ENCODE results near the gene CELF4. TPM values are rescaled to one million over a fixed set of nuclear protein-coding genes. Genes with fewer than 3 reads are reported as not detected.

The CELF4 gene
- total RNA-seq, 1 donor: not detected

GRCh38 chr18:37582261-37582660 lies 16.7 kb upstream of the CELF4 start:
- Histone ChIP-seq H3K9me3 (ENCODE audit: low read depth, low read length) (no peaks in the 10 kb centered on the region), H3K27me3 (ENCODE audit: insufficient read depth, low read length) (no peaks in the 10 kb centered on the region), H3K4me1 (ENCODE audit: insufficient read depth, low read length) (no peaks in the 10 kb centered on the region), H3K4me3 (ENCODE audit: low read length) (no peak overlapping the region)

- H3K9me3 ChIP-seq (ENCODE audit: low read depth, low read length): no peaks in the 10 kb centered on the region
- no peaks in the 10 kb centered on the region for H3K4me1 ChIP-seq (ENCODE audit: insufficient read depth, low read length)
- H3K4me3 ChIP-seq (ENCODE audit: low read length): no peak overlapping the region
- no peaks in the 10 kb centered on the region for H3K27me3 ChIP-seq (ENCODE audit: insufficient read depth, low read length)
Observed at GRCh38 chr18:37578886-37579513, 13.4 kb upstream of the CELF4 start.

- Histone ChIP-seq H3K4me1 (ENCODE audit: insufficient read depth, low read length) (no peaks in the 10 kb centered on the region), H3K27me3 (ENCODE audit: insufficient read depth, low read length) (no peaks in the 10 kb centered on the region), H3K4me3 (ENCODE audit: low read length) (no peak overlapping the region), H3K9me3 (ENCODE audit: low read depth, low read length) (no peaks in the 10 kb centered on the region)
Observed at GRCh38 chr18:37578182-37578678, 12.6 kb upstream of the CELF4 start.

DNA sequence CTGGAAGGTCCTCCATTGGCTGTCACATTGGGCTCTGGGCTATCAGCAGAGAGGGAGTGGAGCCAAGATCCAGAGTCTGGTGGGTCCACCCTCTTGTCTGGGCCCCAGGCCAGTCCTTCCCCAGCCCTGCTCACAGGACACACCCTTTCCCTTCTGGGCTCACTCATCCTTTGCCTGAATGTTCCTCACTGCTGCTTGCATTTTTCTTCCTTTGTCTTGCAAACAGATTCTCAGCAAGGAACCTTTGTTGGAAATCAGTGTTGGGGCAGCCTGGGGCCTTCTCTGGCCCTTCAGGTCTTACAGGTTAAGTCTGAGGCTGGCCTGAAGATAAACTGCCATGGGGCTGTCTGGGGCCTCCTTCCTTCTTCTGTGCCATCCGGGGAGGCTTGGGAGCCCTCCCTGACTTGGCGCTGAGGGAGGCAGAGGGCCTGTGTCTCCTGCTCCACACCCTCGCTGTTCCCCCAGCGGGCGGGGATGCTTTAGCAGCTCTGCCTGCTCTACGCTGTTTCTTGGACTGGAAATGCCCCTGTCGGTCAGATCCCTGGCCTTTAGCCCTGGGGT lies 11.5 kb upstream of the CELF4 start:
- H3K4me1 ChIP-seq (ENCODE audit: insufficient read depth, low read length): no peaks in the 10 kb centered on the region

DNA sequence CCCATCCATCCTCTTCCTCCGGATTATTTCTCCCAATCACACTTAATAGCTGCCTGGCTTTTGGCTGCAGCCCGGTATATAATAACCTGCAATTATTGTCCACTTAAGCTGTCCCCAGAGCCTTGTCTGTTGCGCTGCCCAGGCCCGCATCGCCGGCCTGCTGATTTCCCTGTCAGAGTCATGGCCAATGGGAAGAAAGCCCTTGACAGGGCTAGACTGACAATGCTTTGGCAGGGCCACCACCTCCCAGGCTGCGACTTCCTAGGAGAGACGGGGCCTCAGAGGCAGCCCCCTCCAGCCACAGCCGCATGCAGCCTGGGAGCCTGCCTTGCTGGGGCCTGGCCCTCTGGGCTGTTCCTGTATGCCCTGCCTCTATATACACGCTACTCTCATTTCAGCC lies 10.0 kb upstream of the CELF4 start:
- Histone ChIP-seq H3K4me3 (ENCODE audit: low read length) (no peak overlapping the region), H3K4me1 (ENCODE audit: insufficient read depth, low read length) (no peaks in the 10 kb centered on the region), H3K9me3 (ENCODE audit: low read depth, low read length) (no peaks in the 10 kb centered on the region), H3K27me3 (ENCODE audit: insufficient read depth, low read length) (no peaks in the 10 kb centered on the region)

More for the DNA sequence above, 11.5 kb upstream of the CELF4 start:
- H3K9me3 ChIP-seq (ENCODE audit: low read depth, low read length): no peaks in the 10 kb centered on the region
- no peak overlapping the region for H3K4me3 ChIP-seq (ENCODE audit: low read length)
- no peaks in the 10 kb centered on the region for H3K27me3 ChIP-seq (ENCODE audit: insufficient read depth, low read length)

- Histone ChIP-seq H3K9me3 (ENCODE audit: low read depth, low read length) (no peaks in the 10 kb centered on the region), H3K4me3 (ENCODE audit: low read length) (no peak overlapping the region), H3K4me1 (ENCODE audit: insufficient read depth, low read length) (no peaks in the 10 kb centered on the region), H3K27me3 (ENCODE audit: insufficient read depth, low read length) (peaks cover 7% of the 10 kb centered on the region)
Observed at GRCh38 chr18:37574113-37574512, 8.5 kb upstream of the CELF4 start.

GRCh38 chr18:37572736-37573135 lies 7.1 kb upstream of the CELF4 start:
- no peak overlapping the region for H3K4me3 ChIP-seq (ENCODE audit: low read length)
- no peaks in the 10 kb centered on the region for H3K4me1 ChIP-seq (ENCODE audit: insufficient read depth, low read length)
- no peaks in the 10 kb centered on the region for H3K9me3 ChIP-seq (ENCODE audit: low read depth, low read length)
- peaks cover 21% of the 10 kb centered on the region for H3K27me3 ChIP-seq (ENCODE audit: insufficient read depth, low read length)

DNA sequence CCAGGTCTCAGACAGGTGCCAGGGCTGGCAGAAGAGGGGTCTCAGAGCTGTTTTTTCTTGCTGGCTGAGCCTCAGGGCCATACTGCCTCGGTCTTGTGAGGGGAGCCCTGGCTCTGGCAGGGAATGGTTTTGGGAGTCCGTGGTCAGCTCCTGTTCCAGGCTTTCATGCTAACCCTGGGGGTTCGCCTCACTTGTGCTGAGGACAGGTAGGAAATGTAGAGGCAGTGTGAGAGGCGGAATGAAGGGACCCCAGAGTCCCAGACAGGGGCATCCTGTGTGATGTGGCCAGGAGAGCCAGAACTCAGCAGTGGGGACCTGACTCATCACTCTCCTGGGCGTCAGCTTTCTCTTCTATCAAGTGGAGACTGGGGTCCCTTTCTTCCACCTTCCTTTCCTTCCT lies 5.7 kb upstream of the CELF4 start:
- Histone ChIP-seq H3K4me1 (ENCODE audit: insufficient read depth, low read length) (no peaks in the 10 kb centered on the region), H3K4me3 (ENCODE audit: low read length) (no peak overlapping the region), H3K27me3 (ENCODE audit: insufficient read depth, low read length) (peaks cover 32% of the 10 kb centered on the region), H3K9me3 (ENCODE audit: low read depth, low read length) (no peaks in the 10 kb centered on the region)

DNA sequence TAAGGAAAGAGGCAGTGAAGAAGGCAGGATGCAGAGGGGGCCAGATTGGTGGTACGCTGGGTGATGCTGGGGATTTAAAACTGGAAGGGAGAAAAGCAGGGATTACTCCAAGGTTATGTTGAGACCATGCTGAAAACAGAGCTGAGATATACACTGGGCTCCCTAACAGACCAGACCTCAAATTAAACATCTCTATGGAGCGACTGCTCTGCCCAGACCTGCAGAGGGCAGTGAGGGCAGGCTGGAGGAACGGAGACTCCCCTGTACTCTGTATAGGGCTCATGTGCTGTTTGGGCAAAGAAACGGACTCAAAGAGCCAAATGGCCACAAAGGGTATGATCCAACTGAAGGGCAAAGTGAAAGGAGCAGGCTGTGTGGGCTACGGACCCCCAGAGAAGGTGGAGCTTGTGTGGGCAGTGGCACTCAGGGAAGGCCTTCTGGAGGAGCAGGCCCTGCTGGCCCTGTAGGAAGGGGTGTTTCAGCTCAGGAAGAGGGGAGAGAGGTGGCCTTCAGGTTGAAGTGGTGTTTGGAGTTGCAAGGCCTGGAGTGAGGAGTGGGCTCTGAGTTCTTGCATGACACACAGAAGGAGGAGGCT lies 4.8 kb upstream of the CELF4 start:
- H3K4me1 ChIP-seq (ENCODE audit: insufficient read depth, low read length): no peaks in the 10 kb centered on the region
- H3K4me3 ChIP-seq (ENCODE audit: low read length): no peak overlapping the region
- no peaks in the 10 kb centered on the region for H3K9me3 ChIP-seq (ENCODE audit: low read depth, low read length)
- H3K27me3 ChIP-seq (ENCODE audit: insufficient read depth, low read length): peaks cover 35% of the 10 kb centered on the region

DNA sequence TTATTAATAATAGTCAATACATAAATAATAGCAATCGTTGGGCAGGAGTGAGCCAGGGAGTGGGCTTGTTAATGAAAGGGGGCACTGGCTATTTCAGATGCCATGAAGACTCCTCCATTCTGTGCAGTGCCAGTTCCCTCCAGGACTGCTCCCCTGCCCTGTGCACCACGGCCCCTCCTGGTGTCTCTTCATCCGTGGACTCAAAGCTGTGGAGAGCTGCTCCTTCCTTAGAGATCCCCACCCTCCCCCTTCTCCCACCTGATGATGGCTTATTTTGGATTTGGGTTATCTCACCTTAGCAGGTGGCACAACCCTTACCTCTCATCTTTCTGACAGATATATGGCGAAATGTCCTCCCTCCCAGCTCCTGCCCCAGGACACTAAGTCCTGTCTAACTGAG lies 3.1 kb upstream of the CELF4 start:
- Histone ChIP-seq H3K9me3 (ENCODE audit: low read depth, low read length) (no peaks in the 10 kb centered on the region), H3K27me3 (ENCODE audit: insufficient read depth, low read length) (peaks cover 52% of the 10 kb centered on the region), H3K4me1 (ENCODE audit: insufficient read depth, low read length) (no peaks in the 10 kb centered on the region), H3K4me3 (ENCODE audit: low read length) (no peak overlapping the region)

DNA sequence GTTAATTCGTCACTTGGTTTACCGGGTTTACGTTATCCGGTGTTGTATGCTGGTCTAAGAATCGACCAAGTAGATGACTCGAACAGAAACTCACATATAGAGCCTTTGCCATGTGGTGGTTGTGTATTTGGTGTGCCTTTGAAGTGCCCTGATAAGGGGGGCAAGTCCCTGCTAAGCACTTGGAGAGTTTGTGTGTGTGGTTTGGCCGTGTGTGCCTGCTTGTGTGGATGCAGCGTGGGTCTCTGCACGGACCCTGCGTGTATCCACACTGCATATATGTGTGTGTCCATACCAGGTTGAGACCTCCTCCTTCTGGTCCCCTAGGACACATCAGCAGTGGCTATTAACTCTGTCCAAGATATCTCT lies 2.4 kb upstream of the CELF4 start:
- peaks cover 58% of the 10 kb centered on the region for H3K27me3 ChIP-seq (ENCODE audit: insufficient read depth, low read length)
- H3K4me1 ChIP-seq (ENCODE audit: insufficient read depth, low read length): no peaks in the 10 kb centered on the region
- H3K4me3 ChIP-seq (ENCODE audit: low read length): no peak overlapping the region
- no peaks in the 10 kb centered on the region for H3K9me3 ChIP-seq (ENCODE audit: low read depth, low read length)

GRCh38 chr18:37567061-37567993 lies 1.7 kb upstream of the CELF4 start:
- no peaks in the 10 kb centered on the region for H3K4me1 ChIP-seq (ENCODE audit: insufficient read depth, low read length)
- H3K9me3 ChIP-seq (ENCODE audit: low read depth, low read length): no peaks in the 10 kb centered on the region
- no peak overlapping the region for H3K4me3 ChIP-seq (ENCODE audit: low read length)
- peaks cover 63% of the 10 kb centered on the region for H3K27me3 ChIP-seq (ENCODE audit: insufficient read depth, low read length)

- Histone ChIP-seq H3K9me3 (ENCODE audit: low read depth, low read length) (no peaks in the 10 kb centered on the region), H3K27me3 (ENCODE audit: insufficient read depth, low read length) (peaks cover 67% of the 10 kb centered on the region), H3K4me3 (ENCODE audit: low read length) (no peak overlapping the region)
Observed at GRCh38 chr18:37566479-37567060, 972 bp upstream of the CELF4 start.

GRCh38 chr18:37565977-37566478 lies 430 bp upstream of the CELF4 start:
- Histone ChIP-seq H3K4me3 (ENCODE audit: low read length) (no peak overlapping the region), H3K27me3 (ENCODE audit: insufficient read depth, low read length) (peaks cover 67% of the 10 kb centered on the region), H3K4me1 (ENCODE audit: insufficient read depth, low read length) (no peaks in the 10 kb centered on the region), H3K9me3 (ENCODE audit: low read depth, low read length) (no peaks in the 10 kb centered on the region)

More at GRCh38 chr18:37566479-37567060, 972 bp upstream of the CELF4 start:
- no peaks in the 10 kb centered on the region for H3K4me1 ChIP-seq (ENCODE audit: insufficient read depth, low read length)
